ENCODE measurements around the gene MYL7.

MYL7 gene

DNA sequence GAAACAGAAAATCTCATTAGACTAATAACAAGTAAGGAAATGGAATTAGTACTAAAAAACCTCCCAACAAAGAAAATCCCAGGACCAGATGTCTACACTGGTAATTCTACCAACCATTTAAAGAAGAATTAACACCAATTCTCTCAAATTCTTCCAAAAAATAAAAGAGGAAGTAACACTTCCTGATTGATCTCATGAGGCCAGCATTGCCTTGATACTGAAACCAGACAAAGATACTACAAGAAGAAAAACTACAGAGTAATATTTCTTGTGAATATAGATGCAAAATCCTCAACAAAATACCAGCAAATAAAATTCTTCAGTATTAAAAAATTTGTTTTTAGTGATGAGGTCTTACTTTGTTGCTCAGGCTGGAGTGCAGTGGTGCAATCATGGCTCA, 26.8 kb upstream of the MYL7 start:
- no peak for DNase-seq

DNA sequence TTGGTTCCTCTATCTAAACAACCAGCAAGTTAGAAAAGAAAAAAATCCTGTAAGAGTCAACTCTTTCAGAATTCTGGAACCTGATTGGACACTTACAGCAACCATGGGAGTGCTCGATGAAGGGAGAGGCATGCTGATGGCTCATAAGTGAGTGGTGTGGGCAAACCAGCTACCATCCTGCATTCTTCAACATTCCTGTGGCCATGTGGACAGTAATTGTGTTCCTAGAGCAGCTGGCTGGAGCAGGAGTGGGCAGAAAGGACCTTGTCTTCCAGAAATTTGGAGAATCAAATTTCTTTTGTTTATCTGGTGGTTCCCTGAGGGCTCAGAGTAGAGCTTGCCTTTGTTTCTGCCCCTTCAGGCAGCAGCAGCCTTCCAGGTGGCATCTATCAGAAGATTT, 22.5 kb upstream of the MYL7 start:
- no peak for DNase-seq

DNA sequence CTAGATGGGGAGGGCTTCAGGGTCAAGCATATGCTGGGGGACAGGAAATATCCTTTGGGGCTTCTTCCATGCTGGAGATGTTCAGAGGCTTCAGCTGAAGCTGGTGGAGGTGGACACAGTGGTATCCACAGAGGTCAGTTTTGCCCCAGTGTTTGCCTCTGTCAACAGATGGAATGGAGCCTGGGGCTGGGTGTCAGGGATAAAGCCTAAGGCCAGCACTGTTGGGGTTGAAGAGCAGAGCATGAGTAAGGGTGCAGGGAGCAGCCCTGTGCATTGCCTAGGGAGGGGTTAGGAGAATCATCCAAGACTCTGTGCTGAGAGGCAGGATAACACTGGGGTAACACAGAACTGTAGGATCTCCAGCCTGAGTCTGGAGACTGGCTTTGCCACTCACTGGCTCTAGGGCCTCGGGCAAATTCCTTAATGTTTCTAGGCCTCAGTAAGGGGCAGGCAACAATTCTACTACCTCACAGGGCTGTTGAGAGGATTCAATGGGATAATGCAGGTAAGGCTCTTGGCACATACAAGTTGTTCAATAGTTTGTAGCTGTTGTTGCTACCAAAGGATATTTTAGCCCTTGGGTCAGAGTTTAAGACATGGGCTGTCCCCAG, 21.8 kb upstream of the MYL7 start:
- DNase-seq = no peak

DNA sequence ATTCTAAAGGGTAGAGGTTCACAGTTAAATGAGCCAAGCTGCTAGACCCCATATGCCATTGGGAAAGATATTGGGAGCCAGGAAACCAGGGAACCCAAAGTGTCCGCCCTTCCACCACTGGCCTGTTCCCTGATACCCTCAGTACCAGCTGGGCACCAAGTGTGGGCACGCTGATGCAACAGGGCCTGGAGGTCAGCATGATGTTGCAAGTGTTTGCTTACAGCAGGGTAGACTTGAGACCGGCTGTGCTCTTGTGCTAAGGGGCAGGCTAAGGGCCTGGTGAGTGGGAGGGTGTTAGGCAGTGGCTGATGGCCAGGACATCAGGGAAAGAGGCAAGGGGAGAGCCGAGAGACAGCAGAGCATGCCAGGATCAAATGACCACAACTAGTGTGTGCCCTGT, 21.0 kb upstream of the MYL7 start:
- DNase-seq = no peak

DNA sequence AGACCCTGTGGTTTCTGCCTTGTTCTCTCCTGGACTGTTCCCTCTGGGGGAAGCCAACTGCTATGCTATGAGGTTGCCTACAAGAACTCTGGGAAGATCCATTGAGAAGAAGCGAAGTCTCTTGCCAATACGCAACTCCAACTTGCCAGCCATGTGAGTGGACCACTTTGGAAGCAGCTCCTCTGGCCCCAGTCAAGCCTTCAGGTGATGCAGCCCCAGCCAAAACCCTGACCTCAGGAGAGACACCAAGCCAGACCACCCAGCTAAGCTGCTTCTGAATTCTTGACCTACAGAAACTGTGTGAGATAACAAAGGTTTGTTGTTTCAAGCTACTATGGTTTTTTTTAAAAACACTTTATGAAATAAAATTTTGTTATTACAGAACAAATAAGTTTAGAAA, 20.2 kb upstream of the MYL7 start:
- DNase-seq = no peak

DNA sequence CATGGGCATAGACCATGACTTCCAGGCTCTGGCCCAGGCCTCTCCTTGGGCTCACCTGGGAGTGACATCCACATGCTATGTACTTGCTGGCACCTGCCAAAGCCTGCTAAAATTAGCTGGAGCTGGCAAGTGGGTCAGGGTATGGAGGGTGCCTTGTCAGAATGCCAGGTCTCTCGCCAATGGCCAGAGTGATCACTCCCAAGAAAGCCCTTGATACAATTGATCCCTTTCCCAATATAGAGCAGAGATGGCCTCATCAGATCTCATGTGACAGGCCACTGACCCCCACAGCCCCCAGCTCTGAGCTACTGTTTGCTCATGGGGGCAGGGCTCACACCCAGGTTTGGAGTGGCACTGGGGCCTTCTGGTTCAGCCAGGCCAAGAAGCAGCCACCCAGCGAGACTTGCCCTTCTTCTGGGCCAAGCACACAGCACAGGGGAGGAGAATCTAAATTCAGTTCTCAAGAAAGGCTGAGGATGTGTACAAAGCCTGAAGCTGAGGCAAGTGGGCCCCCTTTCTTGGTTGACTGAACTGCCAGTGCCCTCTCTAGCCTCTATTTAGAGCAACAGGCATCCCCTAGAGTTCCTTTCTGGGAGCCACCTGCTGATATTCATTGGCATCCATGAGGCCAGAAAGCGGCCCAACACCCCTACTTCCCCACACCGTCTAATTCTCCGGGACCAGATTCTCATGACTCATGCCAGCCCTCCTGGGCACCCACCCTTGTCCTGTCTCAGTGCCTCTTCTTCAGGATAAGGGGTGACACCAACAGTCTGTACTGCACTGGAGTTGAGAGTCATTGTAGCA, 18.9 kb upstream of the MYL7 start:
- DNase-seq = no peak

DNA sequence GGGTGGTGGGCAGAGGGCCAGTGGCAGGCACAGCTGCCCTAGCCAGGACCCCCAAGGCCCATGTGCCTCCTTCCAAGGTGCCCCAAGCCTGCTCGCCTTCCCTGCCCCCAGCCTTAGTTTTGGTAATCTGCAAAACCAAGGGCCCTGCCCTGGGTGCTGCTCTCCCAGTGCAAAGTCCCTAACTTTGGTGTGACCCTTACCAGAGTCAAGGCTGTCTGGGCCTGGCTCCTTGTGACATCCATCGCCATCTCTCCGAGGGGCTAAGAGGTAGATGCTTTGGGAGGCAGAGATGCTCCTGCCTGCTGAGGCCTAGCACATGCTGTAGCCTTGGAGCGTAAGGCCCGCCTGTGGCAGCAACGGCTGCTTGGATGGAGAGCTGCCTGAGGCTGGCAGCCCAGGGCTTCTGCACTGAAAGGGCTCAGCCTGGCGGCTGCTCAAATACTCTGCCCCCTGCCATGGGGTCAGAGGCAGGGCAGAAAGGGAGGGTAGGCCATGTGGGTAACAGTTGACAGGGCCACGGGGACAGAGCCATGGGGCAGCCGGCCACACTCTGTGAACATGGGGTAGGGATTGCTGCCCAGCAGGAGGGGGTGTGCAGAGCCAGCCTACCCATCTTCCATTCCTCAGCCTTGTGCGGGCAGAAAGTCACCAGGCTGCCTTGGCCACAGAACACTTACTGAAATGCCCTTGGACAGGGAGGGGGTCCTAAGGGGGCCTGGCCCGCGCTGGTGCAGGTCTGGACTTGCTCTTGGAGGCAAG, 17.9 kb upstream of the MYL7 start:
- no peak for DNase-seq

DNA sequence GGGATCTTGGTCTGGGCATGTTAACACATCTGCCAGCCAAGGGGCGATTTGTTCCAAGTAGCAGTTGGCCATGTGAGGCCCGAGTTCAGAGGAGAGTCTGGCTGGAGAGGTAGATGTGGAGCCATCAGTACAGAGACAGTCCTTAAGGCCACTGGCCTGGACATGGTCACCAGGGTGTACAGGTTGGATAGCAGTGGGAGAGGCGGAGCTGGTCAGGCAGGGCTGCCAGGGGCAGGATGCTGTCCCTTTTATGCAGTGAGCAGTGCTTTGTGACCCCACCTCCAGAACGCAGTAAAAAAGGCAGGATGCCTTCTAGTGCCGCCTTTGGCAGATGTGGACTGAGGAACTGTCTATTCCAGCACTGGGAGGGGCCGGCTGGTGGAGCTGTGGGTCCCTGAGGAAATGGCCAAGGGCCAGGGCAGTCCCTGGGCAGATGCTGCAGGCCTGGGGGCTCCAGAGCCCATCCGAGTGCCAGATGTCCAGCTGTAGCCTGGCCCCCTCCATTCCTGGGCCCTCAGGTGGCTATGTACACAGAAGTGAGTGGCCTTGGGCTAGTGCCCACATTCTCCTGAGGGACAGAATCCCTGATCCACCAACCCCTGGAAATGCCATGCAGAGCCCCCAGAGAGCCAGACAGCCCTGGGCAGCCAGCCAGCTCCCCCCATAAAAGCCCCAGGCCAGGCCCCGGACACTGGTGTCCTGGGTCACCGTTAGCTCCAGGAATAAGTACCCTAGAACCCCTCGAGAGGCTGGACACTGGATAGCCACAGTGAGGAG, 17.2 kb upstream of the MYL7 start:
- DNase-seq = no peak

DNA sequence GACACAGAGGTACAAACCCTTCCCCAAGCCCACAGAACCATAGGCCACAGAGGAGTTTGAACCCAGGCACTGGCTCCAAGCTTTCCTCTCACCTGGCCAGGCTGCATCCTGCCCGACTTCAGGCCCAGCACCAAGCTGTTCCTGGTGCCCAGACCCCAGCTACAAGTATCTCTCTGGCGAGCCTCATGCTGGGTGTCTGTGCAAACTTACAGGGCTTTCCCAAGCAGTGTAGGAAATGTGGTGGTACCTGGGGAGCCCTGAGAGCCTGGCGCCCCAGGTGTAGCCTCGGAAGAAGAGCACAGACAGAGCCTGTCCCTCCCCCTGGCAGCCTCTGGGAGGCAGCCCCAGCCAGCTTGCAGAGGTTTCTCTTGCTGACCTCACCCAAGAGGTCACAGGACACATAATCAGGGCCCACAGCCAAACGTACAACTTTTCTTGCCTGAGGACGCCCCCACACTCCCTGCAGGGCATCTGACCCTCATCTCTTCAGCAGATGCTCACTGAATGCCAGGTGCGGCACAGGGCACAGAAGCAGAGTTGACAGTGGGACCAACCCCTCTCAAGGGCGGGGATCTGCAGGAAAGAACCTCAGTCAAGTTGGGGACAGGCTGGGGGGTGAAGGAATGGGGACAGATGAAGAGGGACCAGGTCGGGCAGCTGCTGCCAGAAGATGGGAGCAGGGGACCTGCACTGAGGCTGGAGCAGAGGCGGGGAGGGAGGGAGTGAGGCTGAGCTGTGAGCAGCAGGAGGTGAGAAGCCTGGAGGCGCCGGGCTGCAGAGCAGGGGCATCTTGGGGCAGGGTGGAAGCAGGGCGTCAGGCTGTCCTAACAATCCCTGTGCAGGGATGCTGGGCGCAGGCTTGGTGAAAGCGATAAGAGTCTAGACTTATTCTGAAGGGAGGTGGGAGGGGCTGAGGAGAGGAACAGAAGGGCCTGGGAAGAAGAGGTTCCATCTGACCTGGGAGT, 16.3 kb upstream of the MYL7 start:
- DNase-seq = no peak

DNA sequence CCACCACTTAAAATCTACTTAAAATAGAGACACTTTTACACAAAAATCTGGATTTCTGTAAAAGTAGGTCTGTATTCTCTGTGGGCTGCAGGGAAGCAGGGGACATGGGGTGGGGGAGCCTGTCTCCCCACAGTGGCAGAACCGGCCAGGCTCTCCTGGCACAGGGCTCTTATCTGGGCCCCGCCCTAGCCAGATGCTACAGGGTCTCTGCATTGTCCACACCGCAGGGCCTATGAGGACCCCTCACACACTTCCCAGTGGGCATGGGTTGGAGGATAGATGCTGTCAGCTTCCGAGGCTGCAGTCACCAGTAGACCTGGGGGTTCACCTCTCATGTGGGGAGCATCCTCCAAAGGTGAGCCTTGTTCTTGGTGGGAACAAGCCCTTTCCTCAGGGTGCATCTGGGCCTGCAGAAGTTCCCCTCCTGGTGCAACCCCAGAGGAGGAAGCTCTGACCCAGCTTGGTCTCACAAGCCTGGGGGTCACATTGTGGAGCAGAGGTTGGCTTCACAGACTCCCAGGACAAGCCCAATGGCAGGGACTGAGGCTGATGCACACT, 15.4 kb upstream of the MYL7 start:
- no peak for DNase-seq

DNA sequence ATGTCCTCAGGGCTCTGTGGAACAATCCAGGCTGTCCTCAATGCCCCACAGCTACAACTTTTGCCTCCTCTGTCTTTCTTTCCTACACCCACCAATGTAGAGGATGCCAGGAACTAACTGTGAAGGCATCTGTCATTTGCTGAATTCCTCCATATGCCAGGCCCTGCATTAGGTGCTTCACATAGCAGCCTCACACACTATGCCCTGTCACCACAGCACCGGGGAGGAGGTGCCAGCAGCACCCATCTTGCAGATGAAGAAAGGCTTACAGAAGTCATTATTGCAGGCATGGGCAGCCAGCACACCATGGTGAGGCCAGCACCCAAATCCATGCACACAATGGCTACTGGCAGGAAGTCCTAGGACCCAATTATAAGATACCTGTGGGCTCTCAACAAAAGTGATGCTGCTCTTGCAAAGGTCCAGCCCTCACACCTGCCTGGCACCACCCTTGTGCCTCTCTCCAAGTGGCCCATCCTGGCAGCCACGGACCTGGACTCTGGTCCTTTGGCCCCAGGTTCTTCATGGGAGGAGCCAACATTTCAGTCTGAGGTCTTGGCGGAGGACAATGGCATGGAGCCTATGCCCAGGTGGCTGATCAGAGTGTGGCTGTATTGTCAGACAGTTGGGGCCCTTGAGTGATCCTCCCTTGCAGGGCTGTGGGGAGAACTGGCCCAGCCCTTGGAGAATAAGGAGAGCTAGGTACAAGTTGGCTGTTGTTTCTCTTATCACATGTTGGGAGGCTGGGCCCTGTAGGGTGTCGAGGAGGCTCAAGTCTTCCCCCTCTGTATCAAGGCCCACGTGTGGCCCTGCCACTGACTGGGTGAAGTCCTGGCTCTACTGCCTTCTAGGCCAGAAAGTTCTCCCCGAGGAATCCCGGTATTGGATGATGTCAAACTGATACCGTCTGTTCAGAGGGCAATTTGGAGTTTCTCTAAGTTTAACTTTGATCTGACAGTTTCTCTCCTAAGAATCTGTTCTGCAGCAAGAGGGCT, 14.4 kb upstream of the MYL7 start:
- DNase-seq = no peak

DNA sequence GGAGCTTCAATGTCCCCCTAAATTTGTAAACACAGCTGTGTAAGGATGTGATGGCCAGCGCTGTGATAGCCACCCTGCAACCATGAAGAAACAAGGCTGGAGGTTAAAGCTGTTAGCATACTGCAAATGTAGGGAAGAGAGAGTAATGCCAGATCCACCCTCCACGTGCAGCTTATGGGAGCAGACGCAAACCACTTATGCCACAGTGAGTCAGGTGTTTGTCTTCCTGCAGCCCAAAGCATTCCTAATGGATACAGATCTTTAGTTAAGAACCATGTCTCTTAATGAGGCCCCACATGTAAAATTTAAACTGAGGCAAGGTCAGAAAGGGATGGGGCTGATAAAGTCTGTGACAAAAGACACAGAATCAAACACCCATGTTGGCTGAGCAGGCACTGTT, 13.6 kb upstream of the MYL7 start:
- no peak for DNase-seq

DNA sequence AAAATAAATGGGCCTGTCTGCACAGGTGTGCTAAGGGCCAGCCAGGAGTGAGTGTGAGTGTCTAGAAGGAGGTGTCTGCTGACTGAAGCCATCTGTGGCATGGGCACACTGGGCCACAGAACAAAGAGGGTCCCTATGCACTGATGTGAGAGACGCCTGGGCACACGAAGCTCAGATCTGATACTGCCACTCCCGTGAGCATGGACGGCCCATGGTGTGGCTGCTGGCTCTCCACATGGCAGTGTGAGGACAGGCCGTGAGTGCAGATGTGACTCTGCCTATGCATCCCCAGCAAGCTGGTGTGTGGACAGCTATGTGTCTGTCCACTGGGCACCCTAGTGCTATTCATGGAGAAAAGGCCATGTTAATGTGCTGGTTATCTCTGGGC, 12.8 kb upstream of the MYL7 start:
- DNase-seq = no peak

DNA sequence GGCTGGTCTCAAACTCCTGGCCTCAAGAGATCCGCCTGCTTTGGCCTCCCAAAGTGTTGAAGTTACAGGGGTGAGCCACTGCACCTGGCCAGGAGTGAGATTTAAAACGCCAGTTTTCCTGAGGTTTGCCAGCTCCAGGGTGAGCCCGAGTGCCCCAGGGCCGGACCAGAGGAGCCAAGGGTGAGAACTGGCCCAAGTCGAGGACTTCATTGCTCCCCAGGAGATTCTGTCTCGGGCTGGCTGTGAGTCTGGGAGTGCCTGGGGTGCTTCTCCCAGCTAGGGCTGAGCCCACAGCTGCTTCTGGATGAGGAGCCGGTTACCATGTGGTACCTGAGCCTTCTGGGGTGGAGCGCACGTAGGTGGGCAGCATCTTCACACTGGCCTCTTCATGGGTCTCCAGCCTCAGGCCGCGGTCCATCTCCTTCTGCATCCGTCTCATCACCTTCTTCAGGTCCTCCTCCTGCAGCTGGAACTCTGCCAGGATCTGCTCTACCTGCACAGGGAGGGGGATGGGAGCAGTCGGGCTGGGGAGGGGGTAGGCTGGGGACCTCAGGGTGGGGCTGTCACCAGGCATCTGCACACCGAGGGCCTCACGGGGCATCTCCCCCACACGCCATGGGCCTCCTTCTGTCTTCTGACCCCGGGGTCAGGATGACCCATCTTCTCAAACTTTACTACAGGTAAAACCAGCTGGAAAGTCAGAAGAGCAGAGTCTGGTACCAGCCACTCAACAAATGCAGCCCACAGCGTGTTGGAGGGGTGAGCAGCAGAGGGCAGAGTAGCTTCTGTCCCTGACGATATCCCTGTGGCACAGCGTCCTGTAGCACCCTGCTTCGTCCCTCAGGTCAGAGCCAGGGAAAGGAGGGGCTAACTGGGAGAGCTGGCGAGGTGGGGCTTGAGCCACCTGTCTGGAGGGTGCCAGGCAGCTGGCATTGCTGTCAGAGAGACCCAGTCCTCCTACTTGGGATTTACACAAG, 12.1 kb upstream of the MYL7 start:
- no peak for DNase-seq

DNA sequence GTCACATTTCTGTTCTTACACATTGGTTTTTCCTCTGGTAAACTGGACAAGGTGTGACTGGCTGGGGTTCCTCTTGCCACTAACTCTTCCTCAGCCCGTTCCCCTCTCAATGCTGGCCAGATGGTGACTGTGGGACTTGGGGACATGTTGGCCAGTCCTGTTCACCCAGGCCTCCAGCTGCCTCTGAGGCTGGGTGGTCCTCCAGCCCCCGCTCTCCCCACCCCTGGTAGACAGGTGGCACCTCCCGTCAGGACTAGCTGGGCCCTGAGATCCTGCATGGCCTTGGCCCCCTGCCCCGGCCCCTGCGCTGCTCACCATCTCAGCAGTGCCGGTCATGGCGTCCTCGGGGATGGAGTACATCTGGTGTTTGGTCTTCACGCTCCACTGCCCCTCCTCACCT, 10.8 kb upstream of the MYL7 start:
- DNase-seq = no peak

DNA sequence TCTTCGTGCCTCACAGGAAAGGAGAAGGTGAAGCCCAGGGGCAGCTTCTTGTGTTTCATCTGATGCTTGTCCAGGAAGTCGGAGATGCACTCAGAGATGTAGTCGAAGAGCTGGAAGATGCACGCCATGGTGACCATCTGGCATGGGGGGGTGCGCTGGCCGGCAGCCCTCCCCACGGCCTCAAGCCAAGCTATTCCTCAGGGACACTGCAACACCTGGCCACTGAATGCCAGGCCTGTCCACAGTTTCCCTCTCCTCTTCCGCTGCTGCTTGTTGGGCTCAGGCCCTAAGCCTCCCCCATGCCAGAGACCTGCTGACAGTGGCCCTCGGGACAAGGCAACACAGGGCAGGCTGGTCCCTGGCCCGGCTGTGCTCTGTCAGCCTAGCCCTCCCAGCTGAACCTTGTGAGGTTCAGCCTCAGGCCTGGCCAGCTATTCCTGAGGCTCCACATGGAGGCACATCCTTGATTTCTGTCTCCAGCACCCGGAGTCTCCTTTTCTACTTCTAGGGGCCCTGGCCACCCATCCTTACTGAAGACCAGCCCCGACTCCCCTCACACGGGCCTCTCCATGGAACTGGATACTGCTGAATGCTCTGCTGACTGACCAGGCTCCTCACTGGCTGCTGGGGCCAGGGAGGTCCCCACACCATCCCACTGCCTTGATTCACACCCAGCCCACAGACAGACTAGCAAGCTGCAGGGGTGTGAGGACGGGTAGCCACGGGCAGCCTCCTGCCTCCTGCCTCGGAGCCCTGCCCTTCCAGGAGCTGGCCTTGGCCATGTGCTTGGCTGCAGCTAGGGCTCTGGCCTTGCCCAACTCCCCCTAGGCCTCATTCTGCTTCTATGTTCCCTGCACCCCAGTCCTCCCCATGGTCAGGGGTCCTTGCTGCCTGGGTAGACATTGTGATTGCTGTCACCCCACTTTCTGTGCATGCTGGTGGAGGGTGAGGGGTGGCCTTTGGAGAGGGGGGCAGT, 10.1 kb upstream of the MYL7 start:
- no peak for DNase-seq

DNA sequence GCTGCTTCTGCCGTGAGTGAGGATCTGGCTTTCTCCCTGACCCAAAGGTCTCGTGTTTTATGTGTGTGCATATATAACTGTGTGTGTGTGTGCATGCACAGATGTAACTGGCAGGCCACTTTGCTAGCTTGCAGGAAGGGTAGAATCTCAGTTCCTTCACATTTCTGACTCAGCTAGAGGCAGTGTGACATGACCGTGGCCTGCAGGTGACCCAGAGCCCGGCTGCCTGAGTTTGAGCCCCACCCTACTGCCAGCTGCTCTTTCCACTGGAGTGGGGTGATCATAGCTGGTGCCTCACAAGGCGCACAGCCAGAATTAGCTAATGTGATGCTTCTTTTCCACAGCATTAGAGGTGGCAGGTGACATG, 9.3 kb upstream of the MYL7 start:
- no peak for DNase-seq
